WTC11 (cell line): ENCODE measurements around the gene IL16. TPM values are rescaled to one million over a fixed set of nuclear protein-coding genes. Genes with fewer than 3 reads are reported as not detected.

Source experiments
- ATAC-seq: fragments of 200-7000 bp; cut with Tn5 transposase; 2 replicates; pipeline ENCODE4 v1.10.0; 2021; ENCODE audit warnings: mild to moderate bottlenecking, moderate library complexity
- CTCF ChIA-PET: fragments of 300-600 bp; sonication (Branson Sonifier 250); formaldehyde crosslinking; loops from one replicate; lab custom pipeline; 2021; ENCODE audit warnings: antibody characterized with exemption; lab: Charles Lee
- POLR2A ChIA-PET: fragments of 350-600 bp; sonication (Branson Sonifier 250); formaldehyde crosslinking; loops from one replicate; lab custom pipeline; 2021; ENCODE audit warnings: antibody characterized with exemption; lab: Charles Lee
- DNase-seq: peaks from one replicate; pipeline ENCODE4 v3.0.0; 2021; ENCODE audit warnings: low spot score
- H3K27ac Mint-ChIP-seq: 2 replicates; pipeline ENCODE4 v1.8.0; 2021; ENCODE audit warnings: mixed read lengths
- H3K27me3 Mint-ChIP-seq: 2 replicates; pipeline ENCODE4 v1.8.0; 2021; ENCODE audit warnings: low read depth, mild to moderate bottlenecking, moderate library complexity, mixed read lengths
- H3K36me3 Mint-ChIP-seq: 2 replicates; pipeline ENCODE4 v1.8.0; 2021; ENCODE audit warnings: mixed read lengths
- H3K4me1 Mint-ChIP-seq: 2 replicates; pipeline ENCODE4 v1.8.0; 2022; ENCODE audit warnings: mixed read lengths
- H3K4me3 Mint-ChIP-seq: 2 replicates; pipeline ENCODE4 v1.8.0; 2021; ENCODE audit warnings: mild to moderate bottlenecking, moderate library complexity, mixed read lengths
- H3K9me3 Mint-ChIP-seq: 2 replicates; pipeline ENCODE4 v1.8.0; 2021; ENCODE audit warnings: mixed read lengths
- CBFB ChIP-seq: sonication (generic); formaldehyde crosslinking; IDR thresholded peaks from 2 replicates; pipeline ENCODE4 v1.8.1; 2022; ENCODE audit warnings: mild to moderate bottlenecking, low read depth, missing genetic modification reagents
- CREB1 ChIP-seq: sonication (generic); formaldehyde crosslinking; IDR thresholded peaks from 2 replicates; pipeline ENCODE4 v1.8.0; 2023; ENCODE audit warnings: mild to moderate bottlenecking, missing genetic modification reagents
- GABPB1 ChIP-seq: sonication (generic); formaldehyde crosslinking; IDR thresholded peaks from 2 replicates; pipeline ENCODE4 v1.8.1; 2023; ENCODE audit warnings: mild to moderate bottlenecking, missing genetic modification reagents
- HMGA2 ChIP-seq: fragments of 250-450 bp; sonication (Bioruptor Pico); IDR thresholded peaks from 2 replicates; pipeline ENCODE4 v1.4.0; 2021; ENCODE audit warnings: mild to moderate bottlenecking, moderate library complexity
- KAT7 ChIP-seq: sonication (generic); formaldehyde crosslinking; IDR thresholded peaks from 2 replicates; pipeline ENCODE4 v1.8.1; 2023; ENCODE audit warnings: missing genetic modification reagents, mild to moderate bottlenecking, borderline replicate concordance
- MXD4 ChIP-seq: fragments of 250-450 bp; sonication (Bioruptor Pico); IDR thresholded peaks from 2 replicates; pipeline ENCODE4 v1.8.0; 2021; ENCODE audit warnings: mild to moderate bottlenecking, moderate library complexity, borderline replicate concordance
- NFYB ChIP-seq: sonication (generic); formaldehyde crosslinking; conservative IDR thresholded peaks from 2 replicates; pipeline ENCODE4 v1.8.0; 2022; ENCODE audit warnings: low read depth, missing genetic modification reagents
- NR3C1 ChIP-seq: sonication (generic); formaldehyde crosslinking; conservative IDR thresholded peaks from 2 replicates; pipeline ENCODE4 v1.8.1; 2023; ENCODE audit warnings: low read depth, mild to moderate bottlenecking, missing genetic modification reagents
- OVOL2 ChIP-seq: fragments of 250-450 bp; sonication (Bioruptor Pico); IDR thresholded peaks from 2 replicates; pipeline ENCODE4 v1.9.0; 2021; ENCODE audit warnings: mild to moderate bottlenecking, borderline replicate concordance
- PRRX2 ChIP-seq: fragments of 250-450 bp; sonication (Bioruptor Pico); IDR thresholded peaks from 2 replicates; pipeline ENCODE4 v1.8.0; 2021; ENCODE audit warnings: mild to moderate bottlenecking
- RORB ChIP-seq: fragments of 250-450 bp; sonication (Bioruptor Pico); IDR thresholded peaks from 2 replicates; pipeline ENCODE4 v1.9.0; 2021; ENCODE audit warnings: mild to moderate bottlenecking
- SMAD4 ChIP-seq: sonication (generic); formaldehyde crosslinking; IDR thresholded peaks from 2 replicates; pipeline ENCODE4 v1.8.0; 2022; ENCODE audit warnings: mild to moderate bottlenecking, missing genetic modification reagents
- SOX15 ChIP-seq: fragments of 250-450 bp; sonication (Bioruptor Pico); IDR thresholded peaks from 2 replicates; pipeline ENCODE4 v1.9.0; 2021; ENCODE audit warnings: mild to moderate bottlenecking
- ZBTB21 ChIP-seq: sonication (generic); formaldehyde crosslinking; IDR thresholded peaks from 2 replicates; pipeline ENCODE4 v1.8.1; 2023; ENCODE audit warnings: mild to moderate bottlenecking, missing genetic modification reagents, borderline replicate concordance
- ZNF263 ChIP-seq: sonication (generic); formaldehyde crosslinking; IDR thresholded peaks from 2 replicates; pipeline ENCODE4 v1.8.1; 2022; ENCODE audit warnings: low read depth, mild to moderate bottlenecking, moderate library complexity, missing genetic modification reagents
- ZNF317 ChIP-seq: sonication (generic); formaldehyde crosslinking; IDR thresholded peaks from 2 replicates; pipeline ENCODE4 v1.8.1; 2023; ENCODE audit warnings: low read depth, mild to moderate bottlenecking, moderate library complexity, missing genetic modification reagents, borderline replicate concordance
- ZNF416 ChIP-seq: fragments of 250-450 bp; sonication (Bioruptor Pico); IDR thresholded peaks from 2 replicates; pipeline ENCODE4 v1.9.0; 2021; ENCODE audit warnings: mild to moderate bottlenecking, inconsistent platforms
- total RNA-seq: library from RNA; stranded (reverse); gene quantifications from 3 replicates; pipeline ENCODE4 v1.2.3, GENCODE V29; 2021
- TF ChIP-seq, protein P1 (sequence below): fragments of 250-450 bp; sonication (Bioruptor Pico); IDR thresholded peaks from 2 replicates; pipeline ENCODE4 v1.8.0; 2021; ENCODE audit warnings: mild to moderate bottlenecking
- TF ChIP-seq, protein P2 (sequence below): sonication (generic); formaldehyde crosslinking; IDR thresholded peaks from 2 replicates; pipeline ENCODE4 v1.8.1; 2023; ENCODE audit warnings: mild to moderate bottlenecking, missing genetic modification reagents, moderate library complexity
- TF ChIP-seq, protein P3 (sequence below): sonication (generic); formaldehyde crosslinking; IDR thresholded peaks from 2 replicates; pipeline ENCODE4 v1.8.0; 2022; ENCODE audit warnings: mild to moderate bottlenecking, missing genetic modification reagents
- TF ChIP-seq, protein P4 (sequence below): sonication (generic); formaldehyde crosslinking; IDR thresholded peaks from 2 replicates; pipeline ENCODE4 v1.8.1; 2022; ENCODE audit warnings: mild to moderate bottlenecking, moderate library complexity, missing genetic modification reagents
- TF ChIP-seq, protein P5 (sequence below): sonication (generic); formaldehyde crosslinking; IDR thresholded peaks from 2 replicates; pipeline ENCODE4 v1.8.1; 2022; ENCODE audit warnings: low read depth, mild to moderate bottlenecking, moderate library complexity, missing genetic modification reagents, borderline replicate concordance
- TF ChIP-seq, protein P6 (sequence below): sonication (generic); formaldehyde crosslinking; conservative IDR thresholded peaks from 2 replicates; pipeline ENCODE4 v1.8.1; 2022; ENCODE audit warnings: mild to moderate bottlenecking, missing genetic modification reagents
- TF ChIP-seq, protein P7 (sequence below): sonication (generic); formaldehyde crosslinking; IDR thresholded peaks from 2 replicates; pipeline ENCODE4 v1.8.1; 2022; ENCODE audit warnings: missing genetic modification reagents, borderline replicate concordance
- TF ChIP-seq, protein P8 (sequence below): fragments of 250-450 bp; sonication (Bioruptor Pico); IDR thresholded peaks from 2 replicates; pipeline ENCODE4 v2.1.2; 2022; ENCODE audit warnings: mild to moderate bottlenecking, moderate library complexity

The IL16 gene
- total RNA-seq, 1 experiment from 2014 or later = 0.61 TPM

DNA sequence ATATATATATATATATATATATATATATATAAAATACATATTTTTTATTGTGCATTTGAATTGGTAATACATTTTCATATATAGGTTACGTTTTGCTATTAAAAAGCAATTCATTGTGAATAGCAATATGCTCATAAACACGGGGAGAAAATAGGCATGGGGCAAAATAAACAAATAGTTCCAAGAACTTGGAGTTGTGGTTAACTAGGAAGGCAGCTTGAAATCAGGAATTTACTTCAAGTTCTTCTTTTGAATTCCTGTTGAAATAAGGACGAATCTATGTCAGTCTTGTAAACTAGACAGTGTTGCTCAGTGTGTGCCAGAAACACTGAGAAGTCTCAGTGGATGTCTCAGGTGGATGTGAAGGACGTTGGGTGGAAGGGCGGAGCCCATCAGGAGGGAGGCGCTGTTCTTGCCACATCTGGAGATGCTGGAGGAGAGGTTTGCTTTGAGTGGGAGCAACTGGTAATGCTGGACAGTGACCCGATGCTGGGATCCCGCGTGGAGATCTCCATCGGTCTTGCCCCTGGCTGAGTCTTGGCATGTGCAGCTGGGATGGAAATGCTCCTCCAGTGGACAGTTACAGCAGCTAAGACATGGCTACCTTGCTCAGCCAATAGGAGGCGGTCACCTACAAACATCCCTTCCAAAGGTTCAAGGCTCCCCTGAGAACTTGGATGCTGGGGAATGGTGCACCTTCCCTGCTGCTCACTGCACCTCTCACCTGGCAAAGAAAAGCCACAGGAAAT lies 2.5 kb downstream of the IL16 start:
- POLR2A ChIA-PET = no interaction called here
- H3K4me3 Mint-ChIP-seq = no peak overlapping the region
- peaks cover 6% of the 10 kb centered on the region for H3K4me1 Mint-ChIP-seq
- no peaks in the 10 kb centered on the region for H3K27me3 Mint-ChIP-seq
- CTCF ChIA-PET = interaction anchor here (0.6 to 5.2 kb wide), 3 partner anchors 17 to 67 kb away, joined by 3 to 21 read pairs (median 4); no protein-coding TSS in a partner anchor
- H3K27ac Mint-ChIP-seq = no peak overlapping the region
- H3K9me3 Mint-ChIP-seq = no peaks in the 10 kb centered on the region
- peak; percentile 46; the same call in 1 of the 2 replicates for ATAC-seq
- DNase-seq = no peak
- TF ChIP-seq ZNF416 = no peak
- TF ChIP-seq HMGA2 (CRISPR knock-in tag) = no peak
- no peak for TF ChIP-seq SMAD4 (CRISPR knock-in tag)
- no peak for TF ChIP-seq ZNF317 (CRISPR knock-in tag)
- TF ChIP-seq, protein P1, sequence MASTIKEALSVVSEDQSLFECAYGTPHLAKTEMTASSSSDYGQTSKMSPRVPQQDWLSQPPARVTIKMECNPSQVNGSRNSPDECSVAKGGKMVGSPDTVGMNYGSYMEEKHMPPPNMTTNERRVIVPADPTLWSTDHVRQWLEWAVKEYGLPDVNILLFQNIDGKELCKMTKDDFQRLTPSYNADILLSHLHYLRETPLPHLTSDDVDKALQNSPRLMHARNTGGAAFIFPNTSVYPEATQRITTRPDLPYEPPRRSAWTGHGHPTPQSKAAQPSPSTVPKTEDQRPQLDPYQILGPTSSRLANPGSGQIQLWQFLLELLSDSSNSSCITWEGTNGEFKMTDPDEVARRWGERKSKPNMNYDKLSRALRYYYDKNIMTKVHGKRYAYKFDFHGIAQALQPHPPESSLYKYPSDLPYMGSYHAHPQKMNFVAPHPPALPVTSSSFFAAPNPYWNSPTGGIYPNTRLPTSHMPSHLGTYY = no peak
- no peak for TF ChIP-seq OVOL2 (CRISPR knock-in tag)
- TF ChIP-seq ZNF263 (CRISPR knock-in tag) = no peak
- TF ChIP-seq NFYB (CRISPR knock-in tag) = no peak
- TF ChIP-seq GABPB1 = no peak
- no peak for TF ChIP-seq RORB (CRISPR knock-in tag)
- no peak for TF ChIP-seq MXD4 (CRISPR knock-in tag)
- TF ChIP-seq KAT7 (CRISPR knock-in tag) = no peak
- no peak for TF ChIP-seq CBFB
- no peak for TF ChIP-seq PRRX2
- TF ChIP-seq, protein P2, sequence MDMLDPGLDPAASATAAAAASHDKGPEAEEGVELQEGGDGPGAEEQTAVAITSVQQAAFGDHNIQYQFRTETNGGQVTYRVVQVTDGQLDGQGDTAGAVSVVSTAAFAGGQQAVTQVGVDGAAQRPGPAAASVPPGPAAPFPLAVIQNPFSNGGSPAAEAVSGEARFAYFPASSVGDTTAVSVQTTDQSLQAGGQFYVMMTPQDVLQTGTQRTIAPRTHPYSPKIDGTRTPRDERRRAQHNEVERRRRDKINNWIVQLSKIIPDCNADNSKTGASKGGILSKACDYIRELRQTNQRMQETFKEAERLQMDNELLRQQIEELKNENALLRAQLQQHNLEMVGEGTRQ (CRISPR knock-in tag) = no peak
- no peak for TF ChIP-seq ZBTB21
- no peak for TF ChIP-seq SOX15 (CRISPR knock-in tag)
- TF ChIP-seq, protein P3, sequence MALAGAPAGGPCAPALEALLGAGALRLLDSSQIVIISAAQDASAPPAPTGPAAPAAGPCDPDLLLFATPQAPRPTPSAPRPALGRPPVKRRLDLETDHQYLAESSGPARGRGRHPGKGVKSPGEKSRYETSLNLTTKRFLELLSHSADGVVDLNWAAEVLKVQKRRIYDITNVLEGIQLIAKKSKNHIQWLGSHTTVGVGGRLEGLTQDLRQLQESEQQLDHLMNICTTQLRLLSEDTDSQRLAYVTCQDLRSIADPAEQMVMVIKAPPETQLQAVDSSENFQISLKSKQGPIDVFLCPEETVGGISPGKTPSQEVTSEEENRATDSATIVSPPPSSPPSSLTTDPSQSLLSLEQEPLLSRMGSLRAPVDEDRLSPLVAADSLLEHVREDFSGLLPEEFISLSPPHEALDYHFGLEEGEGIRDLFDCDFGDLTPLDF (CRISPR knock-in tag) = no peak
- TF ChIP-seq, protein P4, sequence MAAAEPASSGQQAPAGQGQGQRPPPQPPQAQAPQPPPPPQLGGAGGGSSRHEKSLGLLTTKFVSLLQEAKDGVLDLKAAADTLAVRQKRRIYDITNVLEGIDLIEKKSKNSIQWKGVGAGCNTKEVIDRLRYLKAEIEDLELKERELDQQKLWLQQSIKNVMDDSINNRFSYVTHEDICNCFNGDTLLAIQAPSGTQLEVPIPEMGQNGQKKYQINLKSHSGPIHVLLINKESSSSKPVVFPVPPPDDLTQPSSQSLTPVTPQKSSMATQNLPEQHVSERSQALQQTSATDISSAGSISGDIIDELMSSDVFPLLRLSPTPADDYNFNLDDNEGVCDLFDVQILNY (CRISPR knock-in tag) = no peak
- H3K36me3 Mint-ChIP-seq = no peaks in the 10 kb centered on the region

DNA sequence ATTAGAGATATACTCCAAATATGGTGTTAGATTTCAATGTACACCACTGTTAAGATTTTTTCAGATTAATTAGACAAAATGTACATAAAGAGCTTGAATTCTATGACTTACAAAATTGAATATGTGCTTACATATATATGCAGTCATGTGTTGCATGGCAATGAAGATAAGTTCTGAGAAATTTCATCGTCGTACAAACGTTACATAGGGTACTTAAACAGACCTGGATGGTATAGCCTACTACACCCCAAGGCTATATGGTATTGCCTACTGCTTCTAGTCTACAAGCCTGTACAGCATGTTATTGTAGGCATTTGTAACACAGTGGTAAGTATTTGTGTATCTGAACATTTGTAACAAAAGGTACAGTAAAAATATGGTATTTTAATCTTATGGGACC lies 9.3 kb downstream of the IL16 start:
- H3K27me3 Mint-ChIP-seq = no peaks in the 10 kb centered on the region; the same call in 1 of the 2 replicates
- POLR2A ChIA-PET = no interaction called here
- H3K36me3 Mint-ChIP-seq = no peaks in the 10 kb centered on the region
- H3K4me1 Mint-ChIP-seq = no peaks in the 10 kb centered on the region
- ATAC-seq (no peak), DNase-seq (no peak)
- H3K27ac Mint-ChIP-seq = no peak overlapping the region
- peaks cover 10% of the 10 kb centered on the region for H3K9me3 Mint-ChIP-seq
- CTCF ChIA-PET = no interaction called here
- no peak overlapping the region for H3K4me3 Mint-ChIP-seq
- TF ChIP-seq, protein P5, sequence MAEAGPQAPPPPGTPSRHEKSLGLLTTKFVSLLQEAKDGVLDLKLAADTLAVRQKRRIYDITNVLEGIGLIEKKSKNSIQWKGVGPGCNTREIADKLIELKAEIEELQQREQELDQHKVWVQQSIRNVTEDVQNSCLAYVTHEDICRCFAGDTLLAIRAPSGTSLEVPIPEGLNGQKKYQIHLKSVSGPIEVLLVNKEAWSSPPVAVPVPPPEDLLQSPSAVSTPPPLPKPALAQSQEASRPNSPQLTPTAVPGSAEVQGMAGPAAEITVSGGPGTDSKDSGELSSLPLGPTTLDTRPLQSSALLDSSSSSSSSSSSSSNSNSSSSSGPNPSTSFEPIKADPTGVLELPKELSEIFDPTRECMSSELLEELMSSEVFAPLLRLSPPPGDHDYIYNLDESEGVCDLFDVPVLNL (CRISPR knock-in tag) = no peak
- TF ChIP-seq, protein P6, sequence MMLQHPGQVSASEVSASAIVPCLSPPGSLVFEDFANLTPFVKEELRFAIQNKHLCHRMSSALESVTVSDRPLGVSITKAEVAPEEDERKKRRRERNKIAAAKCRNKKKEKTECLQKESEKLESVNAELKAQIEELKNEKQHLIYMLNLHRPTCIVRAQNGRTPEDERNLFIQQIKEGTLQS (CRISPR knock-in tag) = no peak
- no peak for TF ChIP-seq ZNF317 (CRISPR knock-in tag)
- TF ChIP-seq, protein P7, sequence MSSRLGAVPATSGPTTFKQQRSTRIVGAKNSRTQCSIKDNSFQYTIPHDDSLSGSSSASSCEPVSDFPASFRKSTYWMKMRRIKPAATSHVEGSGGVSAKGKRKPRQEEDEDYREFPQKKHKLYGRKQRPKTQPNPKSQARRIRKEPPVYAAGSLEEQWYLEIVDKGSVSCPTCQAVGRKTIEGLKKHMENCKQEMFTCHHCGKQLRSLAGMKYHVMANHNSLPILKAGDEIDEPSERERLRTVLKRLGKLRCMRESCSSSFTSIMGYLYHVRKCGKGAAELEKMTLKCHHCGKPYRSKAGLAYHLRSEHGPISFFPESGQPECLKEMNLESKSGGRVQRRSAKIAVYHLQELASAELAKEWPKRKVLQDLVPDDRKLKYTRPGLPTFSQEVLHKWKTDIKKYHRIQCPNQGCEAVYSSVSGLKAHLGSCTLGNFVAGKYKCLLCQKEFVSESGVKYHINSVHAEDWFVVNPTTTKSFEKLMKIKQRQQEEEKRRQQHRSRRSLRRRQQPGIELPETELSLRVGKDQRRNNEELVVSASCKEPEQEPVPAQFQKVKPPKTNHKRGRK (CRISPR knock-in tag) = no peak
- no peak for TF ChIP-seq CREB1 (CRISPR knock-in tag)
- no peak for TF ChIP-seq NR3C1 (CRISPR knock-in tag)
- TF ChIP-seq, protein P8, sequence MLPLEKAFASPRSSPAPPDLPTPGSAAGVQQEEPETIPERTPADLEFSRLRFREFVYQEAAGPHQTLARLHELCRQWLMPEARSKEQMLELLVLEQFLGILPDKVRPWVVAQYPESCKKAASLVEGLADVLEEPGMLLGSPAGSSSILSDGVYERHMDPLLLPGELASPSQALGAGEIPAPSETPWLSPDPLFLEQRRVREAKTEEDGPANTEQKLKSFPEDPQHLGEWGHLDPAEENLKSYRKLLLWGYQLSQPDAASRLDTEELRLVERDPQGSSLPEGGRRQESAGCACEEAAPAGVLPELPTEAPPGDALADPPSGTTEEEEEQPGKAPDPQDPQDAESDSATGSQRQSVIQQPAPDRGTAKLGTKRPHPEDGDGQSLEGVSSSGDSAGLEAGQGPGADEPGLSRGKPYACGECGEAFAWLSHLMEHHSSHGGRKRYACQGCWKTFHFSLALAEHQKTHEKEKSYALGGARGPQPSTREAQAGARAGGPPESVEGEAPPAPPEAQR (CRISPR knock-in tag) = no peak
- no peak for TF ChIP-seq CBFB
